Neural cell (in vitro differentiated cells): ENCODE results near the gene MRPL50. TPM values are rescaled to one million over a fixed set of nuclear protein-coding genes. Genes with fewer than 3 reads are reported as not detected.

Source experiments
- H2AFZ ChIP-seq: fragments of 200-600, 300-800 bp; sonication (generic), shearing (Covaris generic); 2 replicates; pipeline ENCODE4 v1.6.0; 2014; ENCODE audit warnings: low read depth, mild to moderate bottlenecking, antibody characterized with exemption, low read length, moderate library complexity
- H3F3A ChIP-seq: fragments of 200-600 bp; shearing (Covaris generic); 2 replicates; pipeline ENCODE4 v1.6.1; 2016; ENCODE audit warnings: mild to moderate bottlenecking, moderate library complexity, mixed read lengths, antibody characterized with exemption, low read length; ENCODE audit not compliant: insufficient read depth, poor library complexity, severe bottlenecking
- H3K27ac ChIP-seq: fragments of 200-600, 300-800 bp; sonication (generic), shearing (Covaris generic); 2 replicates; pipeline ENCODE4 v1.5.1; 2014; ENCODE audit warnings: mild to moderate bottlenecking, low read length, moderate library complexity
- H3K27me3 ChIP-seq: fragments of 300-800, 200-600 bp; sonication (generic), shearing (Covaris generic); 2 replicates; pipeline ENCODE4 v1.6.0; 2014; ENCODE audit warnings: mild to moderate bottlenecking, low read depth, low read length, moderate library complexity; ENCODE audit not compliant: insufficient read depth
- H3K36me3 ChIP-seq: fragments of 300-800, 200-600 bp; sonication (generic), shearing (Covaris generic); 2 replicates; pipeline ENCODE4 v1.5.1; 2014; ENCODE audit warnings: mild to moderate bottlenecking, antibody characterized with exemption, low read length, moderate library complexity; ENCODE audit not compliant: insufficient read depth
- H3K4me2 ChIP-seq: fragments of 300-800, 200-600 bp; sonication (generic), shearing (Covaris generic); 2 replicates; pipeline ENCODE4 v1.6.0; 2014; ENCODE audit warnings: mild to moderate bottlenecking, low read length
- H3K4me3 ChIP-seq: fragments of 300-800, 200-600 bp; sonication (generic), shearing (Covaris generic); 2 replicates; pipeline ENCODE4 v1.5.1; 2014; ENCODE audit warnings: mild to moderate bottlenecking, low read length, moderate library complexity
- H3K79me2 ChIP-seq: fragments of 200-600 bp; shearing (Covaris generic); replicated peaks from 2 replicates; pipeline ENCODE4 v1.6.0; 2014; ENCODE audit warnings: mild to moderate bottlenecking, low read length, moderate library complexity; ENCODE audit not compliant: insufficient read depth
- H3K9ac ChIP-seq: fragments of 300-800, 200-600 bp; sonication (generic), shearing (Covaris generic); 2 replicates; pipeline ENCODE4 v1.6.1; 2016; ENCODE audit warnings: mild to moderate bottlenecking, low read length, mixed read lengths
- H3K9me2 ChIP-seq: fragments of 200-600 bp; shearing (Covaris generic); 2 replicates; pipeline ENCODE4 v1.6.1; 2016; ENCODE audit warnings: mild to moderate bottlenecking, low read length, mixed read lengths; ENCODE audit not compliant: insufficient read depth
- H3K9me3 ChIP-seq: fragments of 200-600, 300-800 bp; sonication (generic), shearing (Covaris generic); 2 replicates; pipeline ENCODE4 v1.6.1; 2016; ENCODE audit warnings: mild to moderate bottlenecking, mixed run types, low read length, moderate library complexity, mixed read lengths
- H4K20me1 ChIP-seq: fragments of 200-600 bp; shearing (Covaris generic); 2 replicates; pipeline ENCODE4 v1.6.1; 2016; ENCODE audit warnings: mild to moderate bottlenecking, mixed run types; ENCODE audit not compliant: insufficient read depth
- CTCF ChIP-seq: fragments of 450-650 bp; IDR thresholded peaks from 2 replicates; pipeline ENCODE4 v1.5.1; 2014; ENCODE audit warnings: antibody characterized with exemption, mild to moderate bottlenecking, moderate library complexity; ENCODE audit not compliant: poor library complexity, severe bottlenecking
- EP300 ChIP-seq: fragments of 450-650 bp; conservative IDR thresholded peaks from 2 replicates; pipeline ENCODE4 v1.6.1; 2014; ENCODE audit warnings: antibody characterized with exemption, mild to moderate bottlenecking, moderate library complexity; ENCODE audit not compliant: poor library complexity, severe bottlenecking
- EZH2 ChIP-seq: fragments of 200-600, 300-800 bp; shearing (Covaris generic), sonication (generic); IDR thresholded peaks from 2 replicates; pipeline ENCODE4 v1.6.1; 2014; ENCODE audit warnings: antibody characterized with exemption, low read length, borderline replicate concordance, mild to moderate bottlenecking; ENCODE audit not compliant: insufficient read depth, poor library complexity, severe bottlenecking
- MXI1 ChIP-seq: fragments of 450-650 bp; conservative IDR thresholded peaks from 2 replicates; pipeline ENCODE4 v1.6.1; 2014; ENCODE audit warnings: antibody characterized with exemption, mild to moderate bottlenecking; ENCODE audit not compliant: poor library complexity, severe bottlenecking
- POLR2AphosphoS5 ChIP-seq: IDR thresholded peaks from 2 replicates; pipeline ENCODE4 v1.6.1; 2012
- RAD21 ChIP-seq: fragments of 450-650 bp; conservative IDR thresholded peaks from 2 replicates; pipeline ENCODE4 v1.6.1; 2014; ENCODE audit warnings: antibody characterized with exemption, mild to moderate bottlenecking, moderate library complexity
- REST ChIP-seq: IDR thresholded peaks from 2 replicates; pipeline ENCODE4 v1.6.1; 2012; ENCODE audit warnings: borderline replicate concordance
- SMC3 ChIP-seq: fragments of 450-650 bp; conservative IDR thresholded peaks from 2 replicates; pipeline ENCODE4 v1.6.1; 2014; ENCODE audit warnings: antibody characterized with exemption, mild to moderate bottlenecking, moderate library complexity; ENCODE audit not compliant: poor library complexity
- TAF1 ChIP-seq: IDR thresholded peaks from 2 replicates; pipeline ENCODE4 v1.6.1; 2012; ENCODE audit warnings: low read depth
- polyA minus RNA-seq: library from RNA; depleted of rRNA, polyadenylated mRNA; stranded (reverse); fragments of >200 nt; gene quantifications from 2 replicates; pipeline ENCODE4 v1.2.3, GENCODE V29; 2014
- polyA plus RNA-seq: library from polyadenylated mRNA; depleted of rRNA; stranded (reverse); fragments of >200 nt; gene quantifications from 2 replicates; pipeline ENCODE4 v1.2.3, GENCODE V29; 2014

Gene MRPL50
- polyA plus RNA-seq (26.6 and 35.2 TPM in 2 replicates), polyA minus RNA-seq (51.6 and 57.1 TPM in 2 replicates)

- no peaks in the 10 kb centered on the region for H4K20me1 ChIP-seq
- H3K9me3 ChIP-seq: no peaks in the 10 kb centered on the region
- peaks cover 73% of the 10 kb centered on the region for H3K79me2 ChIP-seq
- H3K4me2 ChIP-seq: peak within 1 kb of the TSS; percentile 90
- TF ChIP-seq CTCF (no peak), POLR2AphosphoS5 (peak; percentile 99), REST (peak; percentile 85), RAD21 (no peak), EP300 (peak; percentile 17), EZH2 (no peak), SMC3 (peak; percentile 35), TAF1 (peak; percentile 86), MXI1 (peak; percentile 91)
- H3K27ac ChIP-seq: peak within 1 kb of the TSS; percentile 88
- H3K9ac ChIP-seq: peak within 1 kb of the TSS; percentile 83
- H3K27me3 ChIP-seq: no peaks in the 10 kb centered on the region
- peak within 1 kb of the TSS; percentile 72 for H3K4me3 ChIP-seq
- H3K9me2 ChIP-seq: no peaks in the 10 kb centered on the region
- H3F3A ChIP-seq: no peaks in the 10 kb centered on the region
- H2AFZ ChIP-seq: peak within 1 kb of the TSS; percentile 92
- peaks cover 19% of the 10 kb centered on the region for H3K36me3 ChIP-seq
These were observed at the start of gene MRPL50, which contains the start of gene ZNF189 for GRCh38 chr9:101398068-101398929. Gene MRPL50, minus strand, starts transcription at chr9:101398618. Its CDS starts 26 bp downstream, at chr9:101398592. Gene ZNF189, plus strand, starts transcription at chr9:101398851. Its CDS starts 306 bp downstream, at chr9:101399157.

- no peak overlapping the region for H3K9ac ChIP-seq
- H3K79me2 ChIP-seq: no peaks in the 10 kb centered on the region
- H3K4me2 ChIP-seq: no peak overlapping the region
- no peaks in the 10 kb centered on the region for H3K9me3 ChIP-seq
- no peaks in the 10 kb centered on the region for H3K36me3 ChIP-seq
- H3K27ac ChIP-seq: no peak overlapping the region
- no peak overlapping the region for H2AFZ ChIP-seq
- H3K4me3 ChIP-seq: no peak overlapping the region
- H3F3A ChIP-seq: no peaks in the 10 kb centered on the region
- H3K9me2 ChIP-seq: no peaks in the 10 kb centered on the region
- no peaks in the 10 kb centered on the region for H4K20me1 ChIP-seq
- H3K27me3 ChIP-seq: no peaks in the 10 kb centered on the region
- TF ChIP-seq RAD21: no peak
- TF ChIP-seq TAF1: no peak
- no peak for TF ChIP-seq EP300
- TF ChIP-seq CTCF: no peak
- no peak for TF ChIP-seq POLR2AphosphoS5
- TF ChIP-seq SMC3: no peak
- no peak for TF ChIP-seq EZH2
- TF ChIP-seq MXI1: no peak
- TF ChIP-seq REST: no peak
These were observed 48.3 kb upstream of the MRPL50 start for GRCh38 chr9:101446732-101447131.
